HFFc6 (cell line): Measurements from ENCODE around the gene ERBB2. TPM values are rescaled to one million over a fixed set of nuclear protein-coding genes. Genes with fewer than 3 reads are reported as not detected.

ENCODE experiments used
- DNase-seq: peaks from one replicate; pipeline ENCODE4 v3.0.0-alpha.2; 2018
- H3K27ac Mint-ChIP-seq: 2 replicates; pipeline ENCODE4 v1.8.0; 2020; ENCODE audit warnings: mild to moderate bottlenecking, mixed read lengths
- H3K27me3 Mint-ChIP-seq: 2 replicates; pipeline ENCODE4 v1.8.0; 2021; ENCODE audit warnings: mild to moderate bottlenecking, moderate library complexity, mixed read lengths; ENCODE audit not compliant: insufficient read depth
- H3K36me3 Mint-ChIP-seq: 2 replicates; pipeline ENCODE4 v1.8.0; 2021; ENCODE audit warnings: low read depth, mixed read lengths
- H3K4me1 Mint-ChIP-seq: 2 replicates; pipeline ENCODE4 v1.8.0; 2020; ENCODE audit warnings: low read depth, mixed read lengths
- H3K4me3 Mint-ChIP-seq: 2 replicates; pipeline ENCODE4 v1.8.0; 2020; ENCODE audit warnings: mild to moderate bottlenecking, moderate library complexity, mixed read lengths
- H3K9me3 Mint-ChIP-seq: 2 replicates; pipeline ENCODE4 v1.8.0; 2020; ENCODE audit warnings: mild to moderate bottlenecking, mixed read lengths
- CTCF ChIP-seq: fragments of 200-600 bp; sonication (generic); IDR thresholded peaks from 2 replicates; pipeline ENCODE4 v1.5.0; 2021; ENCODE audit warnings: antibody characterized with exemption, mild to moderate bottlenecking
- total RNA-seq, 6 experiments: library from RNA; stranded (reverse); fragmentation: NEBNext Ultra II Directional; extraction: Animal tissue kit (Norgen Biotek cat#: 25700); gene quantifications; 2 replicates in 1 of 6; 3 replicates in 5 of 6; pipeline ENCODE4 v1.2.3, GENCODE V29; 2021

ERBB2 gene
- total RNA-seq, 6 experiments from 2014 or later, result 51.9 to 67.2 (median 61.0) TPM

- H3K36me3 Mint-ChIP-seq, result peaks cover under 1% of the 10 kb centered on the region; the same call in 1 of the 2 replicates
- no peaks in the 10 kb centered on the region for H3K4me1 Mint-ChIP-seq
- no peak overlapping the region for H3K27ac Mint-ChIP-seq
- no peak for TF ChIP-seq CTCF
- peaks cover 4% of the 10 kb centered on the region for H3K27me3 Mint-ChIP-seq
- H3K4me3 Mint-ChIP-seq, result no peak overlapping the region
- DNase-seq, result no peak
- no peaks in the 10 kb centered on the region for H3K9me3 Mint-ChIP-seq
Observed at GRCh38 chr17:39717660-39718059, 17.8 kb downstream of the ERBB2 start.

- H3K4me1 Mint-ChIP-seq, result no peaks in the 10 kb centered on the region
- H3K4me3 Mint-ChIP-seq, result no peak overlapping the region
- DNase-seq, result no peak
- H3K27ac Mint-ChIP-seq, result no peak overlapping the region
- peaks cover 4% of the 10 kb centered on the region for H3K27me3 Mint-ChIP-seq
- H3K9me3 Mint-ChIP-seq, result no peaks in the 10 kb centered on the region
- peaks cover 10% of the 10 kb centered on the region; the same call in 1 of the 2 replicates for H3K36me3 Mint-ChIP-seq
- no peak for TF ChIP-seq CTCF
Observed at GRCh38 chr17:39719563-39720355, 19.9 kb downstream of the ERBB2 start.

GRCh38 chr17:39722104-39722503 is 22.2 kb downstream of the ERBB2 start:
- Mint-ChIP-seq H3K27me3 (peaks cover 4% of the 10 kb centered on the region), H3K9me3 (no peaks in the 10 kb centered on the region), H3K36me3 (peaks cover 19% of the 10 kb centered on the region; the same call in 1 of the 2 replicates), H3K4me1 (no peaks in the 10 kb centered on the region), H3K4me3 (no peak overlapping the region), H3K27ac (no peak overlapping the region)
- no peak for TF ChIP-seq CTCF
- DNase-seq, result no peak

GRCh38 chr17:39722965-39723848 is 23.3 kb downstream of the ERBB2 start:
- no peak for DNase-seq
- Mint-ChIP-seq H3K36me3 (peaks cover 21% of the 10 kb centered on the region; the same call in 1 of the 2 replicates), H3K9me3 (no peaks in the 10 kb centered on the region)

More at GRCh38 chr17:39722965-39723848, 23.3 kb downstream of the ERBB2 start:
- TF ChIP-seq CTCF, result no peak
- Mint-ChIP-seq H3K27me3 (peaks cover 7% of the 10 kb centered on the region), H3K4me3 (no peak overlapping the region), H3K4me1 (no peaks in the 10 kb centered on the region), H3K27ac (no peak overlapping the region)
